ENCODE measurements around the gene TGIF1. TPM values are rescaled to one million over a fixed set of nuclear protein-coding genes. Genes with fewer than 3 reads are reported as not detected.

Gene TGIF1
- polyA plus RNA-seq, 3 donors = 32.2 to 109 (median 39.8) TPM

GRCh38 chr18:3458952-3459853, 9.2 kb downstream of the TGIF1 start:
- Mint-ChIP-seq H3K36me3 (peaks cover 45 to 53% of the 10 kb centered on the region in 2 donors), H3K4me1 (peaks cover 13% of the 10 kb centered on the region), H3K9me3 (peaks cover 0 to 6% (median 6%) of the 10 kb centered on the region in 7 donors), H3K4me3 (no peak overlapping the region), H3K27ac (peak overlapping the region in 1 of 7 donors; percentile 33), H3K27me3 (ENCODE audit: low read depth in 3 of 3) (no peaks in the 10 kb centered on the region)
- TF ChIP-seq, protein P1, sequence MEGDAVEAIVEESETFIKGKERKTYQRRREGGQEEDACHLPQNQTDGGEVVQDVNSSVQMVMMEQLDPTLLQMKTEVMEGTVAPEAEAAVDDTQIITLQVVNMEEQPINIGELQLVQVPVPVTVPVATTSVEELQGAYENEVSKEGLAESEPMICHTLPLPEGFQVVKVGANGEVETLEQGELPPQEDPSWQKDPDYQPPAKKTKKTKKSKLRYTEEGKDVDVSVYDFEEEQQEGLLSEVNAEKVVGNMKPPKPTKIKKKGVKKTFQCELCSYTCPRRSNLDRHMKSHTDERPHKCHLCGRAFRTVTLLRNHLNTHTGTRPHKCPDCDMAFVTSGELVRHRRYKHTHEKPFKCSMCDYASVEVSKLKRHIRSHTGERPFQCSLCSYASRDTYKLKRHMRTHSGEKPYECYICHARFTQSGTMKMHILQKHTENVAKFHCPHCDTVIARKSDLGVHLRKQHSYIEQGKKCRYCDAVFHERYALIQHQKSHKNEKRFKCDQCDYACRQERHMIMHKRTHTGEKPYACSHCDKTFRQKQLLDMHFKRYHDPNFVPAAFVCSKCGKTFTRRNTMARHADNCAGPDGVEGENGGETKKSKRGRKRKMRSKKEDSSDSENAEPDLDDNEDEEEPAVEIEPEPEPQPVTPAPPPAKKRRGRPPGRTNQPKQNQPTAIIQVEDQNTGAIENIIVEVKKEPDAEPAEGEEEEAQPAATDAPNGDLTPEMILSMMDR (IDR thresholded peaks at IDR 0.05) = no peak
- no peaks in the 10 kb centered on the region for H3K27me3 ChIP-seq (ENCODE audit: control insufficient read depth in 2 of 2, insufficient read depth in 2 of 2, low read length in 2 of 2)
- H2AFZ ChIP-seq (ENCODE audit: insufficient read depth, low read depth, low read length, poor library complexity, severe bottlenecking) = no peak overlapping the region
- peaks cover 16% of the 10 kb centered on the region for H3K79me2 ChIP-seq (ENCODE audit: insufficient read depth, low read length)
- H3K4me1 ChIP-seq (ENCODE audit: control insufficient read depth in 1 of 2, insufficient read depth in 2 of 2, low read length in 2 of 2) = peaks cover under 1 to 5% of the 10 kb centered on the region in 2 donors
- DNase-seq = peak in 1 of 3 donors; percentile 44
- H3K9me3 ChIP-seq (replicated peaks in 1 of 2; ENCODE audit: control insufficient read depth in 1 of 2, insufficient read depth in 1 of 2, low read length in 2 of 2) = no peaks in the 10 kb centered on the region
- peaks cover 30% of the 10 kb centered on the region for H4K20me1 ChIP-seq (ENCODE audit: insufficient read depth, low read length)
- H3K4me2 ChIP-seq (replicated peaks; ENCODE audit: extremely low read depth, low read length, poor library complexity, severe bottlenecking) = no peak overlapping the region
- peaks cover 34 to 46% of the 10 kb centered on the region in 2 donors for H3K36me3 ChIP-seq (replicated peaks in 1 of 2; ENCODE audit: control insufficient read depth in 1 of 2, insufficient read depth in 2 of 2, low read length in 2 of 2)
- H3K9ac ChIP-seq (ENCODE audit: insufficient read depth, low read length, poor library complexity, severe bottlenecking) = no peak overlapping the region
- H3K27ac ChIP-seq (ENCODE audit: low read depth in 1 of 2, low read length in 2 of 2) = no peak overlapping the region
- WGBS (ENCODE audit: insufficient coverage) = no CpG with 5 or more reads among the region's 5 CpGs
- intact Hi-C loops (cut with micrococcal nuclease) = loop anchor here (10.0 kb wide), 4 partner anchors 174 to 804 kb away; partner anchors contain the start of genes EMILIN2 (in 1 of the 2) and SMCHD1 (in 1 of the 2)
- H3K4me3 ChIP-seq (replicated peaks in 1 of 3; ENCODE audit: low read depth in 2 of 3, low read length in 3 of 3) = no peak overlapping the region

DNA sequence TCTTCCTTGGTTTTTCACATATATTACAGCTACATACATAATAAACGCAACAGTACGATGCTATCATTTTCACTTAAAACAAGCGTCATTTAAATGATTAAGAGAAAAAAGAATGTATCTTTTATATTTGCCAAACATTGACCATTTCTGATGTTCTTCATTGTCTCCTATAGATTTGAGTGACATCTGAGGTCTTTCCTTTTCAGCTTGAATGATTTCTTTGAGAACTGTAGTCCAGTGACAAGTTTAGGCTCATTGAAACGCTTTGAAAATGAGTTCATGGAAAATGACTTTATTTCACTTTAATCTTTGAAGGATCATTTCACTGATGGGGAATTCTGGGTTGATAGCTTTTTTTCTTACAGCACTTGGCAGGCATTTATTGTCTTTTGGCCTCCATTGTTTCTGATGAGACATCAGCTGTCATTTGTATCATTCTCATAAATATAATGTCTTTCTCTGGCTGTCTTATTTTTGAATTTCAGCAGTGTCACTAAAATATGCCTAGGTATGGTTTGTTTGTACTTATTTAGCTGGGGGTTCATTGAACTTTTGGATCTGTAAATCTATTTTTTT, 10.9 kb downstream of the TGIF1 start:
- WGBS (ENCODE audit: insufficient coverage) = no CpG with 5 or more reads among the region's 4 CpGs
- H3K27ac Mint-ChIP-seq = no peak overlapping the region
- Histone ChIP-seq H3K27me3 (ENCODE audit: control insufficient read depth in 2 of 2, insufficient read depth in 2 of 2, low read length in 2 of 2) (no peaks in the 10 kb centered on the region), H3K9me3 (replicated peaks in 1 of 2; ENCODE audit: control insufficient read depth in 1 of 2, insufficient read depth in 1 of 2, low read length in 2 of 2) (no peaks in the 10 kb centered on the region), H3K4me3 (replicated peaks in 1 of 3; ENCODE audit: low read depth in 2 of 3, low read length in 3 of 3) (no peak overlapping the region), H3K4me2 (replicated peaks; ENCODE audit: extremely low read depth, low read length, poor library complexity, severe bottlenecking) (no peak overlapping the region), H3K4me1 (ENCODE audit: control insufficient read depth in 1 of 2, insufficient read depth in 2 of 2, low read length in 2 of 2) (peaks cover under 1 to 7% of the 10 kb centered on the region in 2 donors), H2AFZ (ENCODE audit: insufficient read depth, low read depth, low read length, poor library complexity, severe bottlenecking) (no peak overlapping the region), H3K27ac (ENCODE audit: low read depth in 1 of 2, low read length in 2 of 2) (no peak overlapping the region), H4K20me1 (ENCODE audit: insufficient read depth, low read length) (peaks cover 18% of the 10 kb centered on the region), H3K9ac (ENCODE audit: insufficient read depth, low read length, poor library complexity, severe bottlenecking) (no peak overlapping the region), H3K36me3 (replicated peaks in 1 of 2; ENCODE audit: control insufficient read depth in 1 of 2, insufficient read depth in 2 of 2, low read length in 2 of 2) (peaks cover 33 to 43% of the 10 kb centered on the region in 2 donors), H3K79me2 (ENCODE audit: insufficient read depth, low read length) (peaks cover 4% of the 10 kb centered on the region)
- H3K9me3 Mint-ChIP-seq = peaks cover 0 to 6% (median 6%) of the 10 kb centered on the region in 7 donors
- H3K4me1 Mint-ChIP-seq = peaks cover 10% of the 10 kb centered on the region
- no peak overlapping the region for H3K4me3 Mint-ChIP-seq
- H3K27me3 Mint-ChIP-seq (ENCODE audit: low read depth in 3 of 3) = peaks cover 0 to 1% (median under 1%) of the 10 kb centered on the region in 3 donors
- TF ChIP-seq, protein P1 (IDR thresholded peaks at IDR 0.05) = no peak
- H3K36me3 Mint-ChIP-seq = peaks cover 44 to 53% of the 10 kb centered on the region in 2 donors
- intact Hi-C loops (cut with micrococcal nuclease) = no loop called here
- DNase-seq = no peak

Data from CD14-positive monocyte (primary cell).